GM23338 (cell line): Measurements from ENCODE around the gene KNL1. TPM values are rescaled to one million over a fixed set of nuclear protein-coding genes. Genes with fewer than 3 reads are reported as not detected.

ENCODE experiments used
- ATAC-seq: fragments of 200-7000 bp; cut with Tn5 transposase; 3 replicates; pipeline ENCODE4 v1.9.1; 2020
- DNase-seq: peaks from one replicate; pipeline ENCODE4 v3.0.0-alpha.2; 2015; ENCODE audit warnings: low spot score
- H2AFZ ChIP-seq: fragments of 200-600 bp; sonication (generic); 2 replicates; pipeline ENCODE4 v1.8.0; 2016; ENCODE audit warnings: antibody characterized with exemption, mild to moderate bottlenecking, moderate library complexity
- H3F3A ChIP-seq: fragments of 200-600 bp; sonication (generic); replicated peaks from 2 replicates; pipeline ENCODE4 v1.8.0; 2017; ENCODE audit warnings: antibody characterized with exemption, mixed run types, low read depth
- H3K27ac ChIP-seq: fragments of 200-600 bp; sonication (generic); 2 replicates; pipeline ENCODE4 v1.6.1; 2016; ENCODE audit warnings: low read depth
- H3K27me3 ChIP-seq: fragments of 200-600 bp; sonication (generic); 2 replicates; pipeline ENCODE4 v1.8.0; 2016; ENCODE audit warnings: mild to moderate bottlenecking, mixed run types, moderate library complexity; ENCODE audit not compliant: insufficient read depth
- H3K36me3 ChIP-seq: fragments of 200-600 bp; sonication (generic); 2 replicates; pipeline ENCODE4 v1.8.0; 2016; ENCODE audit warnings: mild to moderate bottlenecking; ENCODE audit not compliant: insufficient read depth
- H3K4me1 ChIP-seq: fragments of 200-600 bp; sonication (generic); 2 replicates; pipeline ENCODE4 v1.8.0; 2016; ENCODE audit warnings: mild to moderate bottlenecking, moderate library complexity; ENCODE audit not compliant: insufficient read depth
- H3K4me2 ChIP-seq: fragments of 200-600 bp; sonication (generic); 2 replicates; pipeline ENCODE4 v1.7.1; 2017; ENCODE audit warnings: mixed run types
- H3K4me3 ChIP-seq: fragments of 200-600 bp; sonication (generic); 2 replicates; pipeline ENCODE4 v1.6.1; 2016; ENCODE audit warnings: mixed run types
- H3K79me2 ChIP-seq: fragments of 200-600 bp; sonication (generic); replicated peaks from 2 replicates; pipeline ENCODE4 v1.8.0; 2017; ENCODE audit warnings: mild to moderate bottlenecking; ENCODE audit not compliant: insufficient read depth
- H3K9me2 ChIP-seq: fragments of 200-600 bp; sonication (generic); 2 replicates; pipeline ENCODE4 v1.8.0; 2017; ENCODE audit not compliant: insufficient read depth
- H4K20me1 ChIP-seq: fragments of 200-600 bp; sonication (generic); replicated peaks from 2 replicates; pipeline ENCODE4 v1.8.0; 2017; ENCODE audit warnings: mild to moderate bottlenecking; ENCODE audit not compliant: insufficient read depth
- H3K27ac Mint-ChIP-seq: 2 replicates; pipeline ENCODE4 v1.8.0; 2020; ENCODE audit warnings: inconsistent platforms, mild to moderate bottlenecking, moderate library complexity, mixed read lengths
- H3K27me3 Mint-ChIP-seq: 3 replicates; pipeline ENCODE4 v1.8.0; 2022; ENCODE audit warnings: low read depth, mild to moderate bottlenecking, moderate library complexity, mixed read lengths, inconsistent platforms; ENCODE audit not compliant: insufficient read depth, poor library complexity
- H3K36me3 Mint-ChIP-seq: 3 replicates; pipeline ENCODE4 v1.8.0; 2021; ENCODE audit warnings: low read depth, mild to moderate bottlenecking, inconsistent platforms, moderate library complexity, mixed read lengths
- H3K4me1 Mint-ChIP-seq: 3 replicates; pipeline ENCODE4 v1.8.0; 2020; ENCODE audit warnings: mild to moderate bottlenecking, inconsistent platforms, mixed read lengths
- H3K4me3 Mint-ChIP-seq: 3 replicates; pipeline ENCODE4 v1.8.0; 2021; ENCODE audit warnings: moderate library complexity, mild to moderate bottlenecking, inconsistent platforms, mixed read lengths
- H3K9me3 Mint-ChIP-seq: 3 replicates; pipeline ENCODE4 v1.8.0; 2020; ENCODE audit warnings: moderate library complexity, mild to moderate bottlenecking, inconsistent platforms, mixed read lengths
- EZH2 ChIP-seq: fragments of 200-600 bp; sonication (generic); IDR thresholded peaks from one replicate; pipeline ENCODE4 v1.8.0; 2017; ENCODE audit warnings: antibody characterized with exemption, mild to moderate bottlenecking, low read depth; ENCODE audit not compliant: unreplicated experiment
- EZH2phosphoT487 ChIP-seq: fragments of 200-600 bp; sonication (generic); IDR thresholded peaks from one replicate; pipeline ENCODE4 v1.8.1; 2018; ENCODE audit warnings: antibody characterized with exemption; ENCODE audit not compliant: unreplicated experiment
- JUNB ChIP-seq: IDR thresholded peaks from one replicate; pipeline ENCODE4 v1.6.1; 2016; ENCODE audit warnings: antibody characterized with exemption; ENCODE audit not compliant: unreplicated experiment
- NANOG ChIP-seq: IDR thresholded peaks from 2 replicates; pipeline ENCODE4 v1.6.1; 2016; ENCODE audit warnings: antibody characterized with exemption, borderline replicate concordance
- POLR2AphosphoS5 ChIP-seq: IDR thresholded peaks from 2 replicates; pipeline ENCODE4 v1.6.1; 2016; ENCODE audit warnings: antibody characterized with exemption, low read depth
- STAT1 ChIP-seq: IDR thresholded peaks from one replicate; pipeline ENCODE4 v1.6.1; 2016; ENCODE audit warnings: antibody characterized with exemption; ENCODE audit not compliant: unreplicated experiment
- ZNF114 ChIP-seq: fragments of 250-450 bp; sonication (Bioruptor Pico); IDR thresholded peaks from 2 replicates; pipeline ENCODE4 v1.5.0; 2020; ENCODE audit warnings: mild to moderate bottlenecking, moderate library complexity
- polyA plus RNA-seq: library from polyadenylated mRNA; unstranded; fragments of >200 nt; fragmentation: Nextera tagmentation; extraction: Ambion mirVana; gene quantifications from 2 replicates; pipeline ENCODE4 v1.2.1, GENCODE V29; 2016
- total RNA-seq: library from RNA; depleted of rRNA; stranded (reverse); fragments of >200 nt; shearing (Covaris generic); gene quantifications from 2 replicates; pipeline ENCODE4 v1.2.3, GENCODE V29; 2014
- TF ChIP-seq, protein P1 (sequence below): IDR thresholded peaks from 2 replicates; pipeline ENCODE4 v1.6.1; 2016; ENCODE audit warnings: antibody characterized with exemption
- TF ChIP-seq, protein P2 (sequence below): IDR thresholded peaks from one replicate; pipeline ENCODE4 v1.6.1; 2018; ENCODE audit warnings: antibody characterized with exemption; ENCODE audit not compliant: unreplicated experiment
- TF ChIP-seq, protein P3 (sequence below): fragments of 250-450 bp; sonication (Bioruptor Pico); IDR thresholded peaks from 2 replicates; pipeline ENCODE4 v1.5.0; 2020; ENCODE audit warnings: mild to moderate bottlenecking, moderate library complexity

KNL1 gene
- total and polyA plus RNA-seq, 2 experiments from 2014 or later = 16.7 to 43.2 TPM

DNA sequence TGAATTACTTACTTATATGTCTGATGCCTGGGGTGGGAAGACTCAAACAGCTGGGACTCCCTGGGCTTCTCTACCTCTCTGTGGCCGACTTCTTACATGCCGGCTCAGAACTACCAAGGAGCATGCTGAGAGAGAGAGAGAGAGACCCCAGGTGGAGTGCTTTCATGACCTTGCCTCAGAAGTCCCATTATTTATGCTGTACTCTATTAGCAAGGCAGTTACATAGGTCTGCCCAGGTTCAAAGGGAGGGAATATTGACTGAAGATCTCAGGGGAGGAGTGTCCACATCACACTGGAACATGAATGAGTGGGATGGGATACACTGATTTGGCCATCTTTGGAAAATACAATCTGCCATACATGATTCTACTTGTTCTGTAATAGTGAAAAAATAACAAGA is 45.4 kb upstream of the KNL1 start:
- no peak overlapping the region for H3K27ac Mint-ChIP-seq
- DNase-seq = no peak
- Histone ChIP-seq H3K36me3 (no peaks in the 10 kb centered on the region), H4K20me1 (no peaks in the 10 kb centered on the region; the same call in 1 of the 2 replicates), H3K4me1 (peaks cover 10% of the 10 kb centered on the region; the same call in 1 of the 2 replicates), H3K79me2 (no peaks in the 10 kb centered on the region), H2AFZ (no peak overlapping the region), H3K4me2 (no peak overlapping the region), H3F3A (no peaks in the 10 kb centered on the region), H3K4me3 (no peak overlapping the region), H3K27ac (no peak overlapping the region), H3K27me3 (no peaks in the 10 kb centered on the region), H3K9me2 (no peaks in the 10 kb centered on the region)
- H3K9me3 Mint-ChIP-seq = no peaks in the 10 kb centered on the region
- TF ChIP-seq STAT1 (no peak), EZH2 (no peak), NANOG (no peak)
- TF ChIP-seq, protein P1, sequence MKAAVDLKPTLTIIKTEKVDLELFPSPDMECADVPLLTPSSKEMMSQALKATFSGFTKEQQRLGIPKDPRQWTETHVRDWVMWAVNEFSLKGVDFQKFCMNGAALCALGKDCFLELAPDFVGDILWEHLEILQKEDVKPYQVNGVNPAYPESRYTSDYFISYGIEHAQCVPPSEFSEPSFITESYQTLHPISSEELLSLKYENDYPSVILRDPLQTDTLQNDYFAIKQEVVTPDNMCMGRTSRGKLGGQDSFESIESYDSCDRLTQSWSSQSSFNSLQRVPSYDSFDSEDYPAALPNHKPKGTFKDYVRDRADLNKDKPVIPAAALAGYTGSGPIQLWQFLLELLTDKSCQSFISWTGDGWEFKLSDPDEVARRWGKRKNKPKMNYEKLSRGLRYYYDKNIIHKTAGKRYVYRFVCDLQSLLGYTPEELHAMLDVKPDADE = no peak
- H3K4me1 Mint-ChIP-seq = peaks cover 10% of the 10 kb centered on the region; the same call in 2 of the 3 replicates
- peaks cover 4% of the 10 kb centered on the region; the same call in 1 of the 3 replicates for H3K36me3 Mint-ChIP-seq
- peaks cover 9% of the 10 kb centered on the region for H3K27me3 Mint-ChIP-seq
- H3K4me3 Mint-ChIP-seq = no peak overlapping the region
- ATAC-seq = no peak

DNA sequence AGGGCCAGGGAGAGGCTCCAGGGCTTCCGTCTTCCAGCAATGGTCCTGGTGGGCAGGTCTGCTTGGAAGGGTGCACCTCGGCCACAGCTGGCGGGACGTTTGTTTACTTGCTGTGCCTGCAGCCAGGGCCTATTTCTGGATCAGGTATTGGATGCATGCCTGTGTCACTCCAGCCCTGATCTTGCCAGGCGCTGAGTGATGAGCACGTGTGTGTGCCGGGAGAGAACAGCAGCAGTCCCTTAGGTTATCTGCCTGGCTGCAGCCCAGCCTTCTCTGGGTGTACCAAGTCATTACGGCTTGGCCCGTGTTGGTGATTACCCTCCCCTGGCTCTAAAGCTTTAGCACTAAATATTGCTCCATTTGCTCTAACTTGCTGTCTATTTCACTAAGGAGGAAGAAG is 44.2 kb upstream of the KNL1 start:
- H3K9me2 ChIP-seq = no peaks in the 10 kb centered on the region
- no peaks in the 10 kb centered on the region; the same call in 1 of the 2 replicates for H4K20me1 ChIP-seq
- Mint-ChIP-seq H3K4me1 (peaks cover 23% of the 10 kb centered on the region), H3K27ac (no peak overlapping the region), H3K27me3 (peaks cover 15% of the 10 kb centered on the region), H3K9me3 (no peaks in the 10 kb centered on the region), H3K4me3 (no peak overlapping the region), H3K36me3 (peaks cover 7% of the 10 kb centered on the region; the same call in 1 of the 3 replicates)
- no peak overlapping the region for H2AFZ ChIP-seq
- no peaks in the 10 kb centered on the region for H3K79me2 ChIP-seq
- H3K36me3 ChIP-seq = no peaks in the 10 kb centered on the region
- no peak for DNase-seq
- H3K27me3 ChIP-seq = no peaks in the 10 kb centered on the region
- no peak overlapping the region for H3K27ac ChIP-seq
- H3K4me3 ChIP-seq = no peak overlapping the region
- no peaks in the 10 kb centered on the region for H3F3A ChIP-seq
- H3K4me2 ChIP-seq = no peak overlapping the region
- peaks cover 21% of the 10 kb centered on the region for H3K4me1 ChIP-seq
- no peak for ATAC-seq
- TF ChIP-seq EZH2phosphoT487 = no peak
- TF ChIP-seq, protein P2, sequence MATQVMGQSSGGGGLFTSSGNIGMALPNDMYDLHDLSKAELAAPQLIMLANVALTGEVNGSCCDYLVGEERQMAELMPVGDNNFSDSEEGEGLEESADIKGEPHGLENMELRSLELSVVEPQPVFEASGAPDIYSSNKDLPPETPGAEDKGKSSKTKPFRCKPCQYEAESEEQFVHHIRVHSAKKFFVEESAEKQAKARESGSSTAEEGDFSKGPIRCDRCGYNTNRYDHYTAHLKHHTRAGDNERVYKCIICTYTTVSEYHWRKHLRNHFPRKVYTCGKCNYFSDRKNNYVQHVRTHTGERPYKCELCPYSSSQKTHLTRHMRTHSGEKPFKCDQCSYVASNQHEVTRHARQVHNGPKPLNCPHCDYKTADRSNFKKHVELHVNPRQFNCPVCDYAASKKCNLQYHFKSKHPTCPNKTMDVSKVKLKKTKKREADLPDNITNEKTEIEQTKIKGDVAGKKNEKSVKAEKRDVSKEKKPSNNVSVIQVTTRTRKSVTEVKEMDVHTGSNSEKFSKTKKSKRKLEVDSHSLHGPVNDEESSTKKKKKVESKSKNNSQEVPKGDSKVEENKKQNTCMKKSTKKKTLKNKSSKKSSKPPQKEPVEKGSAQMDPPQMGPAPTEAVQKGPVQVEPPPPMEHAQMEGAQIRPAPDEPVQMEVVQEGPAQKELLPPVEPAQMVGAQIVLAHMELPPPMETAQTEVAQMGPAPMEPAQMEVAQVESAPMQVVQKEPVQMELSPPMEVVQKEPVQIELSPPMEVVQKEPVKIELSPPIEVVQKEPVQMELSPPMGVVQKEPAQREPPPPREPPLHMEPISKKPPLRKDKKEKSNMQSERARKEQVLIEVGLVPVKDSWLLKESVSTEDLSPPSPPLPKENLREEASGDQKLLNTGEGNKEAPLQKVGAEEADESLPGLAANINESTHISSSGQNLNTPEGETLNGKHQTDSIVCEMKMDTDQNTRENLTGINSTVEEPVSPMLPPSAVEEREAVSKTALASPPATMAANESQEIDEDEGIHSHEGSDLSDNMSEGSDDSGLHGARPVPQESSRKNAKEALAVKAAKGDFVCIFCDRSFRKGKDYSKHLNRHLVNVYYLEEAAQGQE = no peak
- TF ChIP-seq, protein P3, sequence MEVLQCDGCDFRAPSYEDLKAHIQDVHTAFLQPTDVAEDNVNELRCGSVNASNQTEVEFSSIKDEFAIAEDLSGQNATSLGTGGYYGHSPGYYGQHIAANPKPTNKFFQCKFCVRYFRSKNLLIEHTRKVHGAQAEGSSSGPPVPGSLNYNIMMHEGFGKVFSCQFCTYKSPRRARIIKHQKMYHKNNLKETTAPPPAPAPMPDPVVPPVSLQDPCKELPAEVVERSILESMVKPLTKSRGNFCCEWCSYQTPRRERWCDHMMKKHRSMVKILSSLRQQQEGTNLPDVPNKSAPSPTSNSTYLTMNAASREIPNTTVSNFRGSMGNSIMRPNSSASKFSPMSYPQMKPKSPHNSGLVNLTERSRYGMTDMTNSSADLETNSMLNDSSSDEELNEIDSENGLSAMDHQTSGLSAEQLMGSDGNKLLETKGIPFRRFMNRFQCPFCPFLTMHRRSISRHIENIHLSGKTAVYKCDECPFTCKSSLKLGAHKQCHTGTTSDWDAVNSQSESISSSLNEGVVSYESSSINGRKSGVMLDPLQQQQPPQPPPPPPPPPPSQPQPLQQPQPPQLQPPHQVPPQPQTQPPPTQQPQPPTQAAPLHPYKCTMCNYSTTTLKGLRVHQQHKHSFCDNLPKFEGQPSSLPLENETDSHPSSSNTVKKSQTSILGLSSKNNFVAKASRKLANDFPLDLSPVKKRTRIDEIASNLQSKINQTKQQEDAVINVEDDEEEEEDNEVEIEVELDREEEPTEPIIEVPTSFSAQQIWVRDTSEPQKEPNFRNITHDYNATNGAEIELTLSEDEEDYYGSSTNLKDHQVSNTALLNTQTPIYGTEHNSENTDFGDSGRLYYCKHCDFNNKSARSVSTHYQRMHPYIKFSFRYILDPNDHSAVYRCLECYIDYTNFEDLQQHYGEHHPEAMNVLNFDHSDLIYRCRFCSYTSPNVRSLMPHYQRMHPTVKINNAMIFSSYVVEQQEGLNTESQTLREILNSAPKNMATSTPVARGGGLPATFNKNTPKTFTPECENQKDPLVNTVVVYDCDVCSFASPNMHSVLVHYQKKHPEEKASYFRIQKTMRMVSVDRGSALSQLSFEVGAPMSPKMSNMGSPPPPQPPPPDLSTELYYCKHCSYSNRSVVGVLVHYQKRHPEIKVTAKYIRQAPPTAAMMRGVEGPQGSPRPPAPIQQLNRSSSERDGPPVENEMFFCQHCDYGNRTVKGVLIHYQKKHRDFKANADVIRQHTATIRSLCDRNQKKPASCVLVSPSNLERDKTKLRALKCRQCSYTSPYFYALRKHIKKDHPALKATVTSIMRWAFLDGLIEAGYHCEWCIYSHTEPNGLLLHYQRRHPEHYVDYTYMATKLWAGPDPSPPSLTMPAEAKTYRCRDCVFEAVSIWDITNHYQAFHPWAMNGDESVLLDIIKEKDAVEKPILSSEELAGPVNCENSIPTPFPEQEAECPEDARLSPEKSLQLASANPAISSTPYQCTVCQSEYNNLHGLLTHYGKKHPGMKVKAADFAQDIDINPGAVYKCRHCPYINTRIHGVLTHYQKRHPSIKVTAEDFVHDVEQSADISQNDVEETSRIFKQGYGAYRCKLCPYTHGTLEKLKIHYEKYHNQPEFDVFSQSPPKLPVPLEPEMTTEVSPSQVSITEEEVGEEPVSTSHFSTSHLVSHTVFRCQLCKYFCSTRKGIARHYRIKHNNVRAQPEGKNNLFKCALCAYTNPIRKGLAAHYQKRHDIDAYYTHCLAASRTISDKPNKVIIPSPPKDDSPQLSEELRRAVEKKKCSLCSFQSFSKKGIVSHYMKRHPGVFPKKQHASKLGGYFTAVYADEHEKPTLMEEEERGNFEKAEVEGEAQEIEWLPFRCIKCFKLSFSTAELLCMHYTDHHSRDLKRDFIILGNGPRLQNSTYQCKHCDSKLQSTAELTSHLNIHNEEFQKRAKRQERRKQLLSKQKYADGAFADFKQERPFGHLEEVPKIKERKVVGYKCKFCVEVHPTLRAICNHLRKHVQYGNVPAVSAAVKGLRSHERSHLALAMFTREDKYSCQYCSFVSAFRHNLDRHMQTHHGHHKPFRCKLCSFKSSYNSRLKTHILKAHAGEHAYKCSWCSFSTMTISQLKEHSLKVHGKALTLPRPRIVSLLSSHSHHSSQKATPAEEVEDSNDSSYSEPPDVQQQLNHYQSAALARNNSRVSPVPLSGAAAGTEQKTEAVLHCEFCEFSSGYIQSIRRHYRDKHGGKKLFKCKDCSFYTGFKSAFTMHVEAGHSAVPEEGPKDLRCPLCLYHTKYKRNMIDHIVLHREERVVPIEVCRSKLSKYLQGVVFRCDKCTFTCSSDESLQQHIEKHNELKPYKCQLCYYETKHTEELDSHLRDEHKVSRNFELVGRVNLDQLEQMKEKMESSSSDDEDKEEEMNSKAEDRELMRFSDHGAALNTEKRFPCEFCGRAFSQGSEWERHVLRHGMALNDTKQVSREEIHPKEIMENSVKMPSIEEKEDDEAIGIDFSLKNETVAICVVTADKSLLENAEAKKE (CRISPR knock-in tag) = no peak
- TF ChIP-seq POLR2AphosphoS5 = no peak
- TF ChIP-seq, protein P1 = no peak
- TF ChIP-seq NANOG = no peak
- TF ChIP-seq JUNB = no peak
- TF ChIP-seq ZNF114 (CRISPR knock-in tag) = no peak
- no peak for TF ChIP-seq EZH2
- no peak for TF ChIP-seq STAT1
